HG03045 (cell line): ENCODE results near the gene SLC25A47.

ENCODE experiments used
- ATAC-seq: cut with Tn5 transposase; IDR thresholded peaks from one replicate; pipeline ENCODE4 v1.9.1; 2021; ENCODE audit warnings: mild to moderate bottlenecking, moderate library complexity; ENCODE audit not compliant: unreplicated experiment

The SLC25A47 gene

GRCh38 chr14:100322138-100322957, 791 bp upstream of the SLC25A47 start:
- no peak for ATAC-seq

- ATAC-seq, result no peak
These were observed 786 bp downstream of the SLC25A47 start for GRCh38 chr14:100323942-100324307.

DNA sequence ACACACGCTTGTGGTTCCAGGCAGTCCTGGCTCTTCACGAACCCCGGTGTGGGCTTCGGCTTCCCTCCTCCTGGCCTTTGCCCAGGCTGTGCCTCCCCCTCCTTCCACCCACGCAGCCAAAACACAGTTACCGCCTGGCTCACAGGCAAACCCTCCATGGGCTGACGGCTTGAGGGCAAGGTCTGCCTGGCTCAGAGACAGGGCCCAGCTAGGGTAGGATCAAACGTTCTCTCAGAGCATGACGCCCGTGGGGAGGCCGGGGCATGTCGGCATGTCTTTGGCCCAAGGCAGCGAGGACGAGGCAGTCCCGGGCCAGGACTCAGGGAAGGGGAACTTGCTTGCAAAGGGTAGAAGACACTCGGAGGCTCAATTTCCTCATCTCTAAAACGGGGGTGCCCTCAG, 2.1 kb downstream of the SLC25A47 start:
- ATAC-seq, result no peak

GRCh38 chr14:100325958-100326357, 2.8 kb downstream of the SLC25A47 start:
- ATAC-seq, result no peak

- no peak for ATAC-seq
These were observed 4.0 kb downstream of the SLC25A47 start for GRCh38 chr14:100327128-100327527.

DNA sequence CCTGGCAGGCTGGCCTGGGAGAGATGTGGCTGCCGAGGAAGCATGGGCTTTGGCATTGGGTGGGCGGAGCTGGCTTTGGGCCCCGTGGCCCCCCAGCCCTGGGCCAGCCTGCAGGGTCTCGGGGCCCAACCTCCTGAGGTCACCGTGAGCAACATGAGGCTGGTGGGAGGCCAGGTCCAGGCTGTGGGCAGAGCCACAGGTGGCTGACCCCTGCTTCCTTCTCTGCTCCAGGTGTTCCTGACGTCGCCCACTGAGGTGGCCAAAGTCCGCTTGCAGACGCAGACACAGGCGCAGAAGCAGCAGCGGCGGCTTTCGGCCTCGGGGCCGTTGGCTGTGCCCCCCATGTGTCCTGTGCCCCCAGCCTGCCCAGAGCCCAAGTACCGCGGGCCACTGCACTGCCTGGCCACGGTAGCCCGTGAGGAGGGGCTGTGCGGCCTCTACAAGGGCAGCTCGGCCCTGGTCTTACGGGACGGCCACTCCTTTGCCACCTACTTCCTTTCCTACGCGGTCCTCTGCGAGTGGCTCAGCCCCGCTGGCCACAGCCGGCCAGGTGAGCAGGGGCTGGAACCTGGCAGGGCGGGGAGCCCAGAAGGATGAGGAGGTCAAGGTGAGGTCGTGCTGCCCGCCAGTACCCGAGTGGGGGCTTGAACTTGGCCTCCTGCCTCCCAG, 5.5 kb downstream of the SLC25A47 start:
- no peak for ATAC-seq

- ATAC-seq, result no peak
These were observed 6.3 kb downstream of the SLC25A47 start for GRCh38 chr14:100329233-100330006.

DNA sequence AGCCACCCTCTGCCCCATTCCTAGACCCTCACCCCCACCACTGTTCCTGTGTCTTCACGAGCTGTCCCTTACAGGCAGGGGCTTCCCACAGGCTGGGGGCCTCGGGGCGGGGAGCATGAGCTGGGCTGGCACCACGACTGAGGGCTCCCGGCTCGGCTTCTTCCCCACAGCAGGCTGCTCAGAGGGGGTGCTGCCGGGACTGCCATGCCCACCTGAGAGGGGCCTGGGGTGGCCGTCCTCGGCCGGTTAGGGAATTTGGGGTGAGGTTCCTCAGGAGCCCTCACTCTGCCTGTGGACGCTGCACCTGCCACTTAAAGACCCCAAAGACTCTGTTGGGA, 6.8 kb downstream of the SLC25A47 start:
- ATAC-seq, result no peak

GRCh38 chr14:100330388-100330931, 7.3 kb downstream of the SLC25A47 start:
- no peak for ATAC-seq

DNA sequence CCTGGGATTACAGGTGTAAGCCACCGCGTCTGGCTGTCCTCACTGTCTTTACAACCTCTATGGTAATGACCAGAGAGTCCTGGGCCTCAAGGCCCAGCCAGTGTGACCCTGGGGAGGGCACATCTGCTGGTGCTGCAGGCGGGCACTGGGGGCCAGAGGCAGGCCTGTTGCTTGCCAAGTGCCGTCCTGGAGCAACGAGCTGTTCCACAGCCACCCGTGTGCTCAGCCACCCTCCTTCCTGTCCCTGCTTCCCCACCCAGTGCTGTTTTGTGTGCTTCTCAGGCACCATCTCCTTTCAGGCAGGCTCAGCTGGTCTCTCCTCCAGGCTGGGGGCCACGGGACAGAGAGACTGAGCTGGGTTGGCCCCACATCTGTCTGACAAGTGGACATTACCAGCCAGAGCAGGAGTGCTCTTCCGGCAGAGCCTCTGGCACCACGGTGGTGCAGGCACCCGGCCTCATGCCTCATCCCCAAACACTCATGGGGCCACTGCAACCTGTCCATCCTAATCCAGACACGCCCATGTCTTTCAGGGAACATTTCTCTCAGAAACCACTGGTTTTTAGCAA, 9.0 kb downstream of the SLC25A47 start:
- ATAC-seq, result no peak

DNA sequence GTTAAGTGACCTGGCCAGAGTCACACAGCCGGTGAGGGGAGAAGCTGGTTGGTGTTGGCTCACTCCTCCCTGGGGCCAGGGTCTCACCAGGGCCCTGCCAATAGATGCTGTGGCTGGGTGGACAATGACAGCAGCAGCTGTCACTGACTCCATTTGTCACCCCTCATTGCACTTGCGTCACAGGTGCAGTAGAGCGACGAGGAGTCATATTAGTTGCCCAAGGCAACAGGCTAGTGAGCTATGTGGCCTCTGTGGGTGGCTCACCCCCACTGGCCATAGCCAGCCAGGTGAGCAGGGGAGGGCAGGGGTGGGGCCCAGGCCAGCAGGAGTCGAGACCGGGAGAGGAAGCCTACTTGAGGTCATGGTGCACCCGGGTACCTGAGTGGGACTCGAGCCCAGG, 9.7 kb downstream of the SLC25A47 start:
- no peak for ATAC-seq

- ATAC-seq, result no peak
These were observed 10.2 kb downstream of the SLC25A47 start for GRCh38 chr14:100333311-100333710.

DNA sequence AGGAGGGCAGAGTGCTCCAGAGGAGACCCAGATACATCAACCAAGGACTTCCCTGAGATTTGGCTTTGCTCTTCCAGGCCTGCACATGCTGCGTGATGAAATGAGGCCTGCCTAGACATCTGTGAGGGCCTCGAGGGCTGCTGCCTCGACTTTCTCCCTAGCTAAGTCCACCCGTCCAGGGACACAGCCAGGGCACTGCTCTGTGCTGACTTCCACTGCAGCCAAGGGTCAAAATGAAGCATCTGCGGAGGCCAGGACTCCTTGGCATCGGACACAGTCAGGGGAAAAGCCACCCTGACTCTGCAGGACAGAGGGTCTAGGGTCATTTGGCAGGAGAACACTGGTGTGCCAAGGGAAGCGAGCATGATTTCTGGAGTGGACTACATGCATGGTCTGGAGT, 10.7 kb downstream of the SLC25A47 start:
- ATAC-seq, result no peak

DNA sequence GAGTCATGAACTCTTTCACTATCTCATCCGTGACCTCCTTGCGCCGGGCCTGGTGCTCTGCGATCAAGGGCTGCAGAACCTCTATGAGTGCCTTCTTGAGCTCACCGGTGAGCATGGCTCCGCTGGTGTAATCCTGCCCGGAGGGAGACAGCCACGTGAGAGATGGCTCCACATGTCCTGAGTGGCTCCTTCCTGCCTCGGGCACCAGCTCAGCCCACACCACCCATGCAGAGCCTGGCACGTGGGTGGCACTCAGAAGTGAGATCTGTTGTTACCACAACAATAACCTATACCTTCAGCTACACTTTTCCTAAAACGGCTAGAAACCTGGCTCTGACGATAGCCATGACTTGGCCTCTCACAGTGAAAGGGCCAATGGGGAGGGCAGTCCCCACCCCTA, 11.8 kb downstream of the SLC25A47 start:
- no peak for ATAC-seq

- ATAC-seq, result no peak
These were observed 13.7 kb downstream of the SLC25A47 start for GRCh38 chr14:100336618-100337530.

GRCh38 chr14:100339766-100340422, 16.8 kb downstream of the SLC25A47 start:
- ATAC-seq, result no peak

DNA sequence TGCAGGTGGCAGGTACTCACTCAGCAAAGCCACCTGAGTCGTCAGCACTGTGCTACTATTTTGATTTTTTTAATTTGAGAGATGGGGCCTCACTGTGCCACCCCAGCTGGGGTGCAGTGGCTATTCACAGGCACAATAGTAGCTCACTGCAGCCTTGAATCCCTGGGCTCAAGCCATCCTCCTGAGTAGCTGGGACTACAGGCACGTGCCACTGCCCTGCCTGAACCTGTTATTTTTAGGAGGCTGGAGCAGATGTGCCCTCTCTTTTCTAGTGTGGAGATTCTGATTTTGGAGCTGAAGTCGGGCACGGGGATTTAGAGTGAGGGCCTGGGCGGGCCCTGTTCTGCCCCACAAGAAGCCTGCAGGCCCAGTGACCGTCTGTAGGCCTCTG, 17.3 kb downstream of the SLC25A47 start:
- ATAC-seq, result no peak

- no peak for ATAC-seq
These were observed 18.3 kb downstream of the SLC25A47 start for GRCh38 chr14:100341301-100342031.

DNA sequence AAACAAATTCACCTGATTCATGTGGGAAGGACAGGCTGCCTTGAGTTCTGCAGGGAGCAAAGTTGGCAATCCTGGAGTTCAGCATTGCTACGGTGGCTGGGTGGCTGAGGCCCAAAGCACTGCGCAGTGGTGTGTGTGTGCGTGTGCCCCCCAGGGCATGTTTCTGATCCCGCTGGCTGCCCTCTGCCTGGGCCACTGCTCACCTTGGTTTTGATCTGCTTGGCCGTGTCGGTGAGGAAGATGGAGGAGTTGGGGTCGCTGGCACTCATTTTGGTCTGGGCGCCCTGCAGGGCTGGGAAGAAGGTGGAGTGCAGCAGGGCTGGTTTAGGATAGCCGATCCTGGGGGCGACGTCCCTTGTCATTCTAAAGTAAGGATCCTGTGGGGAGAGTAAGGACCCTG, 19.1 kb downstream of the SLC25A47 start:
- ATAC-seq, result no peak
